Esophagus (tissue), 2 donors: ENCODE measurements around the gene SPATA24. TPM values are rescaled to one million over a fixed set of nuclear protein-coding genes. Genes with fewer than 3 reads are reported as not detected.

Experiments used
- H3K27ac ChIP-seq, 2 donors: one replicate each; pipeline ENCODE4 v1.5.1; 2013; ENCODE audit warnings: low read depth in 2 of 2, mild to moderate bottlenecking in 2 of 2, inconsistent platforms in 1 of 2, low read length in 1 of 2, moderate library complexity in 1 of 2
- H3K27me3 ChIP-seq, 2 donors: one replicate each; pipeline ENCODE4 v1.6.1; 2013; ENCODE audit warnings: low read length in 2 of 2, control low read depth in 1 of 2, mild to moderate bottlenecking in 1 of 2; ENCODE audit not compliant: insufficient read depth in 2 of 2, control insufficient read depth in 1 of 2
- H3K36me3 ChIP-seq, 2 donors: one replicate each; pipeline ENCODE4 v1.6.1; 2013; ENCODE audit warnings: low read length in 1 of 2; ENCODE audit not compliant: control insufficient read depth in 2 of 2, insufficient read depth in 2 of 2
- H3K4me1 ChIP-seq, 2 donors: one replicate each; pipeline ENCODE4 v1.6.1; 2013; ENCODE audit warnings: low read length in 1 of 2; ENCODE audit not compliant: control insufficient read depth in 2 of 2, insufficient read depth in 2 of 2
- H3K4me3 ChIP-seq, 2 donors: one replicate each; pipeline ENCODE4 v1.5.1; 2013; ENCODE audit warnings: low read length in 2 of 2, mild to moderate bottlenecking in 2 of 2, low read depth in 1 of 2, moderate library complexity in 1 of 2
- H3K9me3 ChIP-seq, 2 donors: one replicate each; pipeline ENCODE4 v1.6.1; 2013; ENCODE audit warnings: mild to moderate bottlenecking in 2 of 2, low read depth in 1 of 2, low read length in 1 of 2, moderate library complexity in 1 of 2; ENCODE audit not compliant: control insufficient read depth in 2 of 2, insufficient read depth in 1 of 2
- WGBS, 2 donors: extraction: QIAGEN DNeasy Blood & Tissue Kit; methylation state at CpG; one replicate each; pipeline ENCODE4 v1.1.7; 2013; 5-methylcytosine and 5-hydroxymethylcytosine counted together
- polyA plus RNA-seq, 2 donors: library from polyadenylated mRNA; stranded (reverse); fragments of 200-250 nt; gene quantifications; one replicate each; pipeline ENCODE4 v1.2.3, GENCODE V29; 2013
- donor health status: healthy with polysubstance abuse.
- donor health status: Bipolar disorder and iron deficiency.

The SPATA24 gene
- polyA plus RNA-seq, 2 donors: 5.9 to 6.0 TPM

GRCh38 chr5:139383993-139384590, 19.8 kb downstream of the SPATA24 start:
- Histone ChIP-seq H3K36me3 (peaks cover 0 to 3% of the 10 kb centered on the region in 2 donors), H3K4me3 (no peak overlapping the region), H3K9me3 (no peaks in the 10 kb centered on the region), H3K4me1 (peaks cover 5 to 18% of the 10 kb centered on the region in 2 donors), H3K27ac (peak overlapping the region; percentile 70 to 77), H3K27me3 (no peaks in the 10 kb centered on the region)
- 65% methylated on average over 7 of the region's 7 CpGs for WGBS, 2 donors

DNA sequence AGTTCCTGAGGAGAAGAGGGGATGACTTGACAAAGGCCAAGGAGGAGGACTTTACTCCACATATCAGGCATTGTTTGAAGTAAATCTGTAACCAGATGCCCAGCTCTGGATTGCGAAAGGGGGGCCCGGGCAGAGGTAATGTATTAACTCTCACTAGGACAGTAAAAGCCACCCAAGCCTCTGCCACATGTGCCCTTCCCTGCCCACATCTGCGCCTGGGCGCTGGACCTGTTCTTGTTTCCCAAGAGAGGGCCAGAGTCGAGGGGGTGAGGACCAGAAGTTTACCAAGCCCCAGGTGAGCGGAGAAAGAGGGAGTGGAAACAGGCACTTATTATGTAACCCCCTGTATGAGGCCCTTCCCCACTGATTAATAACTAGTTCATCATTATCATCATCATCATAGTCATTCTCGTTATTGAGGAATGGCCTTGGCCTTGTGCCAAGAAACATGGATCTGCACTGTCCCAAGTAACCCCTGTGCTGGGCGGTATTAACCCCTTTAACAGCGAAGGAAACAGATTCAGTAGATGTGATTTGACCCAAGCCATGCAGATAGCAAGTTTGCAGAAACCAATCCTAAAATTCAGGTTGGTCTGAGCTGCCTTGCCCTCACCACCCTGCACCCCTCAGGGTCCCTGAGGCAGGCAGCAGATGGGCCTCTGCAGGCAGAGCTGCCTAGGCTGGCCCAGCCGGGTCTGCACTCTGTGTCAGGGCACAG, 20.5 kb downstream of the SPATA24 start, which contains the start of gene SLC23A1:
SLC23A1 (minus strand) TSS at position 23 of the 718 bp plus-strand sequence. CDS start 44 bp downstream, outside the sequence.
- H3K36me3 ChIP-seq: peaks cover 0 to 3% of the 10 kb centered on the region in 2 donors
- no peaks in the 10 kb centered on the region for H3K27me3 ChIP-seq
- peak within 1 kb of the TSS in 1 of 2 donors; percentile 70 for H3K27ac ChIP-seq
- H3K9me3 ChIP-seq: no peaks in the 10 kb centered on the region
- WGBS, 2 donors: 54 to 63% methylated on average over 10 of the region's 10 CpGs
- H3K4me1 ChIP-seq: peaks cover 5 to 21% of the 10 kb centered on the region in 2 donors
- no peak within 1 kb of the TSS for H3K4me3 ChIP-seq

DNA sequence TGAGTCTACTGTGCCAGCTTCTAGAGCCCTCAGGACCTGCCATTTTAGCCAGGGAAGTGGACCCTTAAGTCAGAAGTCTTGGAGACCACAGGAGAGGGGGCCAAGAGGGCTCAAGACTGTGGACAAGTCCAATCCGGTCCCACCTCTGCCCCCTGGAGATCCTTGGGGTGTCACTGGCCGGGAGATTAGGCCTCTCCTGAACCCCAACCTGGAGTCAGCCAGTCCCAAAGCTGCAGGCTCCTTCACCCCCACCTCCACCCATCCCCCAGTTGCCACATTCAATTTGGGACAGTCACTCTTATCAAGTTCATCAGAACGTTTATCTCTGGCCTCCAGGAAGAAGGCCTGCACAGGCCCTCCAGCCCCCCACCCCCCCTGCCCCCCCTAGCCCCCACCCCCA, 21.1 kb downstream of the SPATA24 start:
- Histone ChIP-seq H3K27ac (no peak overlapping the region), H3K36me3 (peaks cover 0 to 2% of the 10 kb centered on the region in 2 donors), H3K27me3 (no peaks in the 10 kb centered on the region), H3K4me1 (peaks cover 5 to 17% of the 10 kb centered on the region in 2 donors), H3K9me3 (no peaks in the 10 kb centered on the region), H3K4me3 (no peak overlapping the region)
- WGBS, 2 donors: 58 to 70% methylated on average over 3 of the region's 3 CpGs

DNA sequence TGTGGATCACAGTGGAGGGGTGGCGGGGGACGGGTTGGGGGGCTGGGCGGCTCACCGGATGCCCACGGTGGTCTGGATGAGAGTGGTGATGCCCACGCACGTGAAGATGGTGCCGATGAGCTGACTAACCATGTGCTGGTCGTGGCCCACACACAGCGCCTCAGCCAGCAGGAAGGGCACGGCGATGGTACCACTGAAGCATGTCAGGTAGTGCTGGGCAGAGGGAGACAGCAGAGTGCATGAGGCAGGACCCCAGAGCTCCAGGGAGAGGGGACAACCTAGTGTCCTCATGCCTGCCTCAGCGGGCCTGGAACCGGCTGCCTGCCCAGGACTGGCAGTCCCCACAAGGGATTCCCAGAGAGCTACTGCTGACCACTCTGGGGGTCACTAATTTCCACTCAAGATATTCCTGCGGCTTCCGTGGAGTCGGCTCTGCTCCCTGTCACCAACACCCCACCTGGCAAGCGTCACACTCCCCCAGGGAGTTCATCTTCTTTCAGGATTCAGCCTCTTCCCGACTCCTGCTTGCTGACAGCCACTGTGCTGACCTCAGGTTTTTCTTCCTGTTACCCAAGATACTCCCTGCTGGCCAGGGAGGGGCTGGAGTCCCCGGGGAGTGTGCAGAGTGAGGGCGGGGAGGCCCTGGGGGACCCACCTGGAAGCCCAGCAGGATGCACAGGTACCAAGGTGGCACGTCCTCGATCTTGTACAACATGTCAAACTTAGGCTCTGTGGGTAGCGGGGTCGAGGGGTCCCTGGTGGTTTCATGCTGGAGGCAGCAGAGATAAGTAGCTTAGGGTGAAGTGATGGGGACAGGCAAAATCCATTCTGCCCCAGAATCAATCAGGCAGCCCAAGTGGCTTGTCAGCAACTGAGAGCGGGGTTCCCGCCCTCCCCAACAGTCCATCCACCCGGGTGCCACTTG, 21.8 kb downstream of the SPATA24 start:
- 89% methylated on average over 28 of the region's 28 CpGs for WGBS, 2 donors
- Histone ChIP-seq H3K27me3 (no peaks in the 10 kb centered on the region), H3K4me1 (peaks cover 5 to 17% of the 10 kb centered on the region in 2 donors), H3K9me3 (no peaks in the 10 kb centered on the region), H3K27ac (no peak overlapping the region), H3K4me3 (no peak overlapping the region), H3K36me3 (peaks cover 0 to 2% of the 10 kb centered on the region in 2 donors)

DNA sequence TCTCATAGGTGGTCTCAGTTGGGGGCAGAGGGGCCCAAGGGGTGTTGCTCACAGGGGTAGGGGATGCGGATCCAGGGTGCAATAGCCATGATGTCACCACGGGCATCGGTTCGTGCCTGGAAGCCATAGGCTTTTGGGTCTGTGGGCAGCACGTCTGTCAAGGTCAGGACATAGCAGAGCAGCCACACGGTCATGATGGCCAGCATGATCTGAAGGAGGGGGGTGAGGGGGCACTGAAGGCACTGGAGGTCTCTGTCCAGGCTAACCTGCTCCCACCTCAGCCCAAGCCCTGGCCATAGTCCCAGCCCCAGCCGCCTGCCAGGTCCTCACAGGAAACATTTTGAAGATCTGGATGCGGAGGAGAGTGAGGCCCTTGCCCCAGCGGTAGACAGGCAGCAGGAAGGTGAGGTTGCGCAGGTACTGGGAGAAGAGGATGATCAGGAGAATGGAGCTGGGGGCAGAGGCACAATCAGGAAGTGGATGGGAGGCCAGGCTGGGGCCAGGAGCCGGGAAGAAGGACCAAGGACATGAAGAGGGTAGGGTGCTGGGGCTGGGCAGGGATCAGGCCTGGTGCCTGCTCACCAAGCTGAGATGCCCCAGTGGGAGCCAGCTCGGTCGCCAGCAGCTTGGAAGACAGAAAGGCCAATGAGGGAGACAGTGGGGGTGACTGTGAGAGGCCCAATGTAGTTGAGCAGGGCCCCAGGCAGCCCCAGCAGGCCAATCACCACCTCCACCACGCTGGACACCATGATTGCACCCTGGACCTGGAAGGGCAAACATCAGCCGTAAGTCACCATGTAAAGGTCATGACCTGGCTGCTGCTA, 24.1 kb downstream of the SPATA24 start:
- H3K4me3 ChIP-seq: no peak overlapping the region
- 87% methylated on average over 15 of the region's 15 CpGs for WGBS, 2 donors
- peaks cover 0 to 4% of the 10 kb centered on the region in 2 donors for H3K36me3 ChIP-seq
- no peaks in the 10 kb centered on the region for H3K9me3 ChIP-seq
- H3K4me1 ChIP-seq: peaks cover 5 to 16% of the 10 kb centered on the region in 2 donors
- H3K27ac ChIP-seq: no peak overlapping the region
- no peaks in the 10 kb centered on the region for H3K27me3 ChIP-seq

- Histone ChIP-seq H3K27me3 (no peaks in the 10 kb centered on the region), H3K4me1 (peaks cover under 1 to 7% of the 10 kb centered on the region in 2 donors), H3K36me3 (peaks cover 0 to 4% of the 10 kb centered on the region in 2 donors), H3K27ac (no peak overlapping the region), H3K9me3 (no peaks in the 10 kb centered on the region), H3K4me3 (no peak overlapping the region)
- 63 to 71% methylated on average over 13 of the region's 13 CpGs for WGBS, 2 donors
These were observed 24.9 kb downstream of the SPATA24 start for GRCh38 chr5:139378941-139379361.

DNA sequence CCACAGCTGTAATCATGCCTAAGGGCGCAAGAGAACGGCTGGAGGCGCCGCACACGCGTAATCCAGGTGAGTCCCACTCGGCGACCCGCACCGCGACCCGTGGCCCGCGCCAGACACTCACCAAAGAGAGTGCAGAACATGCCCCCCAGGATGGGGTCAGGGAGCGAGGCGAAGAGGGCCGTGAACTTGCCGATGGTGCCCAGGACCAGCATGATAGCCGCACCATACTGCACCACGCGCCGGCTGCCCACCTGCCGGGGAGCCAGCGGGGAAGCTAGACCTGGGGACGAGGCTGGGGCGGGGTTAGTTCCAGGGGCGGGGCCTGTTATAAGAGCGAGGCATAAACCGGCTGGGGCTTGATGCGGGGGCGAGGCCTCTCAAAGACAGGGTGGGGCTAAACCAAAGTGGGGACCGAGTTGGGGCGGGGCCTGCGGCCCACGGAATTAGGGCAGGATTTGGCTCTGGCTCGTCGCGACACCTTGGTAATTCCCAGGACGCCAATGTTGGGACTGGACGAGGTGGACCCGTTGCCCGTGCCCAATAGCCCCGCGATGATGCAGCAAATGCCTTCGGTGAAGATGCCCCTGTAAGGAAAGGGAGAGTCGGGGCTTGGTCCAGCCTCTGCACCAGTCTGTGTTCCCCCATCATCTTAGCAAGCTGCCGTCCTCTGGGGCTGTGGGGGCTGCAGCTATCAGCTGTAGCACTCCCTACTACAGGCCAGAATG, 25.6 kb downstream of the SPATA24 start:
- WGBS, 2 donors: 68 to 71% methylated on average over 43 to 47 of the region's 47 CpGs
- Histone ChIP-seq H3K36me3 (peaks cover 0 to 4% of the 10 kb centered on the region in 2 donors), H3K27ac (no peak overlapping the region), H3K27me3 (no peaks in the 10 kb centered on the region), H3K9me3 (no peaks in the 10 kb centered on the region), H3K4me1 (peaks cover 0 to 11% of the 10 kb centered on the region in 2 donors), H3K4me3 (no peak overlapping the region)

- Histone ChIP-seq H3K27ac (no peak overlapping the region), H3K9me3 (no peaks in the 10 kb centered on the region), H3K4me1 (peaks cover 0 to 11% of the 10 kb centered on the region in 2 donors), H3K4me3 (no peak overlapping the region), H3K36me3 (peaks cover 0 to 4% of the 10 kb centered on the region in 2 donors), H3K27me3 (no peaks in the 10 kb centered on the region)
- WGBS, 2 donors: 85 to 86% methylated on average over 3 of the region's 3 CpGs
These were observed 26.7 kb downstream of the SPATA24 start for GRCh38 chr5:139377226-139377625.
